ENCODE measurements around the gene PTGER1.

- TF ChIP-seq NANOG (IDR thresholded peaks at IDR 0.05; ENCODE audit: borderline replicate concordance) = no peak
- TF ChIP-seq CTCF (conservative IDR thresholded peaks at IDR 0.05; ENCODE audit: low read depth in 2 of 2) = no peak
- no peak for TF ChIP-seq REST (IDR thresholded peaks at IDR 0.05; ENCODE audit: unreplicated experiment)
- no peak for TF ChIP-seq CREB1 (CRISPR knock-in tag; IDR thresholded peaks at IDR 0.05; ENCODE audit: low read depth)
- no peak for TF ChIP-seq EZH2phosphoT487 (IDR thresholded peaks at IDR 0.05; ENCODE audit: unreplicated experiment)
These were observed 36.1 kb downstream of the PTGER1 start for GRCh38 chr19:14439014-14439413.

Measured in GM23338 (cell line).